IPS-20b (cell line): ENCODE data around the gene FKRP.
"Not testable (repeated sequence)": the region's sequence is repeated elsewhere in the genome, so short reads cannot be mapped to it uniquely, and the experiment has no call there.

Experiments
- H3K27ac ChIP-seq: one replicate; pipeline ENCODE4 v1.5.1; 2013; ENCODE audit warnings: low read length
- H3K27me3 ChIP-seq: 2 replicates; pipeline ENCODE4 v1.6.1; 2013; ENCODE audit warnings: mild to moderate bottlenecking, low read length, inconsistent platforms; ENCODE audit not compliant: insufficient read depth
- H3K36me3 ChIP-seq: 2 replicates; pipeline ENCODE4 v1.6.1; 2013; ENCODE audit warnings: low read depth, mild to moderate bottlenecking, inconsistent platforms, low read length, moderate library complexity; ENCODE audit not compliant: insufficient read depth
- H3K4me1 ChIP-seq: 2 replicates; pipeline ENCODE4 v1.6.1; 2013; ENCODE audit warnings: mild to moderate bottlenecking, control low read depth, inconsistent platforms, low read length, moderate library complexity; ENCODE audit not compliant: insufficient read depth
- H3K4me3 ChIP-seq: 2 replicates; pipeline ENCODE4 v1.5.1; 2013; ENCODE audit warnings: mild to moderate bottlenecking, low read length, inconsistent platforms
- H3K9ac ChIP-seq: 2 replicates; pipeline ENCODE4 v1.6.1; 2013; ENCODE audit warnings: low read depth, mild to moderate bottlenecking, inconsistent platforms, low read length, moderate library complexity
- H3K9me3 ChIP-seq: 2 replicates; pipeline ENCODE4 v1.6.1; 2013; ENCODE audit warnings: mild to moderate bottlenecking, low read depth, low read length, inconsistent platforms; ENCODE audit not compliant: insufficient read depth

Gene FKRP

GRCh38 chr19:46745521-46746280 lies at the start of gene FKRP:
FKRP (plus strand) TSS chr19:46746057; CDS start chr19:46755451, 9,394 bp downstream.
- no peaks in the 10 kb centered on the region for H3K9me3 ChIP-seq
- peak within 1 kb of the TSS; percentile 95 for H3K9ac ChIP-seq
- peaks cover 5% of the 10 kb centered on the region; the same call in 1 of the 2 replicates for H3K4me1 ChIP-seq
- peaks cover 28% of the 10 kb centered on the region for H3K36me3 ChIP-seq
- H3K27ac ChIP-seq = peak within 1 kb of the TSS; percentile 82
- H3K27me3 ChIP-seq = no peaks in the 10 kb centered on the region
- H3K4me3 ChIP-seq = peak within 1 kb of the TSS; percentile 98

- no peak overlapping the region for H3K27ac ChIP-seq
- H3K27me3 ChIP-seq = no peaks in the 10 kb centered on the region
- H3K36me3 ChIP-seq = peaks cover 86% of the 10 kb centered on the region
- peak overlapping the region; percentile 43 for H3K4me3 ChIP-seq
- H3K9me3 ChIP-seq = no peaks in the 10 kb centered on the region
- H3K9ac ChIP-seq = peak overlapping the region; percentile 47; the same call in 1 of the 2 replicates
- peaks cover 5% of the 10 kb centered on the region; the same call in 1 of the 2 replicates for H3K4me1 ChIP-seq
These were observed 49.0 kb upstream of the FKRP start for GRCh38 chr19:46696866-46697203.

GRCh38 chr19:46697204-46697960 lies 48.5 kb upstream of the FKRP start:
- peaks cover 5% of the 10 kb centered on the region; the same call in 1 of the 2 replicates for H3K4me1 ChIP-seq
- no peaks in the 10 kb centered on the region for H3K9me3 ChIP-seq
- H3K36me3 ChIP-seq = peaks cover 86% of the 10 kb centered on the region

GRCh38 chr19:46698395-46699321 lies 47.2 kb upstream of the FKRP start:
- Histone ChIP-seq H3K27me3 (no peaks in the 10 kb centered on the region), H3K4me3 (no peak overlapping the region), H3K9ac (no peak overlapping the region), H3K27ac (no peak overlapping the region), H3K36me3 (peaks cover 86% of the 10 kb centered on the region), H3K4me1 (peaks cover 5% of the 10 kb centered on the region; the same call in 1 of the 2 replicates), H3K9me3 (no peaks in the 10 kb centered on the region)

More at GRCh38 chr19:46697204-46697960, 48.5 kb upstream of the FKRP start:
- peak overlapping the region; percentile 50 for H3K4me3 ChIP-seq
- no peak overlapping the region for H3K27ac ChIP-seq
- H3K27me3 ChIP-seq = no peaks in the 10 kb centered on the region
- H3K9ac ChIP-seq = peak overlapping the region; percentile 47; the same call in 1 of the 2 replicates

GRCh38 chr19:46700704-46701103 lies 45.2 kb upstream of the FKRP start:
- peaks cover 73% of the 10 kb centered on the region for H3K36me3 ChIP-seq
- no peak overlapping the region for H3K4me3 ChIP-seq
- no peak overlapping the region for H3K27ac ChIP-seq
- no peaks in the 10 kb centered on the region for H3K27me3 ChIP-seq
- peaks cover 5% of the 10 kb centered on the region; the same call in 1 of the 2 replicates for H3K4me1 ChIP-seq
- H3K9me3 ChIP-seq = no peaks in the 10 kb centered on the region
- no peak overlapping the region for H3K9ac ChIP-seq

GRCh38 chr19:46704379-46705076 lies 41.3 kb upstream of the FKRP start:
- Histone ChIP-seq H3K9ac (no peak overlapping the region), H3K27ac (no peak overlapping the region), H3K9me3 (no peaks in the 10 kb centered on the region), H3K36me3 (peaks cover 75% of the 10 kb centered on the region), H3K27me3 (no peaks in the 10 kb centered on the region), H3K4me3 (no peak overlapping the region), H3K4me1 (no peaks in the 10 kb centered on the region)

- Histone ChIP-seq H3K4me3 (no peak overlapping the region), H3K9ac (no peak overlapping the region), H3K9me3 (no peaks in the 10 kb centered on the region), H3K36me3 (peaks cover 37% of the 10 kb centered on the region), H3K4me1 (peaks cover 14% of the 10 kb centered on the region; the same call in 1 of the 2 replicates), H3K27ac (no peak overlapping the region), H3K27me3 (no peaks in the 10 kb centered on the region)
These were observed 35.2 kb upstream of the FKRP start for GRCh38 chr19:46710687-46711086.

- H3K4me1 ChIP-seq = peaks cover 17% of the 10 kb centered on the region; the same call in 1 of the 2 replicates
- H3K27me3 ChIP-seq, H3K9me3 ChIP-seq, H3K9ac ChIP-seq, H3K27ac ChIP-seq, H3K4me3 ChIP-seq: not testable (repeated sequence)
- peaks cover 22% of the 10 kb centered on the region for H3K36me3 ChIP-seq
These were observed 33.0 kb upstream of the FKRP start for GRCh38 chr19:46712768-46713338.

- Histone ChIP-seq H3K9ac (peak overlapping the region; percentile 89; the same call in 1 of the 2 replicates), H3K27ac (peak overlapping the region; percentile 61), H3K4me3 (peak overlapping the region; percentile 76), H3K9me3 (no peaks in the 10 kb centered on the region), H3K27me3 (no peaks in the 10 kb centered on the region), H3K36me3 (peaks cover 13% of the 10 kb centered on the region), H3K4me1 (peaks cover 19% of the 10 kb centered on the region; the same call in 1 of the 2 replicates)
These were observed 31.9 kb upstream of the FKRP start for GRCh38 chr19:46713781-46714443.

GRCh38 chr19:46714444-46715106 lies 31.3 kb upstream of the FKRP start:
- peak overlapping the region; percentile 89 for H3K9ac ChIP-seq
- H3K27me3 ChIP-seq = no peaks in the 10 kb centered on the region
- H3K4me1 ChIP-seq = peaks cover 19% of the 10 kb centered on the region; the same call in 1 of the 2 replicates
- H3K4me3 ChIP-seq = peak overlapping the region; percentile 76
- peaks cover 8% of the 10 kb centered on the region for H3K36me3 ChIP-seq
- H3K27ac ChIP-seq = peak overlapping the region; percentile 61
- no peaks in the 10 kb centered on the region for H3K9me3 ChIP-seq
